ENCODE measurements around the gene RPL19. TPM values are rescaled to one million over a fixed set of nuclear protein-coding genes. Genes with fewer than 3 reads are reported as not detected.
"Not testable (repeated sequence)": the region's sequence is repeated elsewhere in the genome, so short reads cannot be mapped to it uniquely, and the experiment has no call there.

Gene RPL19
- polyA plus RNA-seq (ENCODE audit: insufficient read length in 4 of 4) = 1,000 to 10,000 TPM; 1,700 to 2,088 (median 1,890) TPM

- DNase-seq (ENCODE audit: low read depth in 4 of 4, low spot score in 3 of 4) = peak in 3 of 4 donors; percentile 84 to 90 (median 88)
Observed at GRCh38 chr17:39200070-39200879, at the start of gene RPL19. RPL19 (plus strand) TSS chr17:39200283; CDS start chr17:39200345, 62 bp downstream.

- DNase-seq (ENCODE audit: low read depth in 4 of 4, low spot score in 3 of 4) = no peak
Observed at GRCh38 chr17:39150795-39151149, 49.3 kb upstream of the RPL19 start.

GRCh38 chr17:39151150-39151942, 48.7 kb upstream of the RPL19 start, which contains the start of gene PLXDC1:
PLXDC1 (minus strand) TSS chr17:39151637; CDS start chr17:39151437, 200 bp downstream.
- DNase-seq (ENCODE audit: low read depth in 4 of 4, low spot score in 3 of 4) = no peak

- DNase-seq (ENCODE audit: low read depth in 4 of 4, low spot score in 3 of 4) = no peak
Observed at GRCh38 chr17:39151943-39152818, 47.9 kb upstream of the RPL19 start.

GRCh38 chr17:39153599-39154051, 46.5 kb upstream of the RPL19 start:
- DNase-seq (ENCODE audit: low read depth in 4 of 4, low spot score in 3 of 4) = peak; percentile 77 to 84 (median 82)

- no peak for DNase-seq (ENCODE audit: low read depth in 4 of 4, low spot score in 3 of 4)
Observed at GRCh38 chr17:39155654-39156053, 44.4 kb upstream of the RPL19 start.

- DNase-seq (ENCODE audit: low read depth in 4 of 4, low spot score in 3 of 4) = no peak
Observed at GRCh38 chr17:39156491-39156890, 43.6 kb upstream of the RPL19 start.

GRCh38 chr17:39158623-39159022, 41.5 kb upstream of the RPL19 start:
- no peak for DNase-seq (ENCODE audit: low read depth in 4 of 4, low spot score in 3 of 4)

- DNase-seq (ENCODE audit: low read depth in 4 of 4, low spot score in 3 of 4) = no peak
Observed at GRCh38 chr17:39161962-39162361, 38.1 kb upstream of the RPL19 start.

- DNase-seq (ENCODE audit: low read depth in 4 of 4, low spot score in 3 of 4) = peak; percentile 74 to 79 (median 78)
Observed at GRCh38 chr17:39164675-39165143, 35.4 kb upstream of the RPL19 start.

- DNase-seq (ENCODE audit: low read depth in 4 of 4, low spot score in 3 of 4) = no peak
Observed at GRCh38 chr17:39165178-39165840, 34.8 kb upstream of the RPL19 start.

- no peak for DNase-seq (ENCODE audit: low read depth in 4 of 4, low spot score in 3 of 4)
Observed at GRCh38 chr17:39165841-39166349, 34.2 kb upstream of the RPL19 start, which contains the start of gene ARL5C. ARL5C (minus strand) TSS chr17:39166161; CDS start chr17:39165760, 401 bp downstream.

GRCh38 chr17:39166437-39167335, 33.4 kb upstream of the RPL19 start:
- DNase-seq (ENCODE audit: low read depth in 4 of 4, low spot score in 3 of 4) = no peak

- DNase-seq (ENCODE audit: low read depth in 4 of 4, low spot score in 3 of 4) = no peak
Observed at GRCh38 chr17:39167476-39167875, 32.6 kb upstream of the RPL19 start.

GRCh38 chr17:39168503-39168902, 31.6 kb upstream of the RPL19 start:
- not testable (repeated sequence) for DNase-seq (ENCODE audit: low read depth in 4 of 4, low spot score in 3 of 4)

- no peak for DNase-seq (ENCODE audit: low read depth in 4 of 4, low spot score in 3 of 4)
Observed at GRCh38 chr17:39169101-39169500, 31.0 kb upstream of the RPL19 start.

- DNase-seq (ENCODE audit: low read depth in 4 of 4, low spot score in 3 of 4) = no peak
Observed at GRCh38 chr17:39169518-39169917, 30.6 kb upstream of the RPL19 start.

GRCh38 chr17:39170109-39170508, 30.0 kb upstream of the RPL19 start:
- no peak for DNase-seq (ENCODE audit: low read depth in 4 of 4, low spot score in 3 of 4)
